Measurements from ENCODE around the gene HTR5A. TPM values are rescaled to one million over a fixed set of nuclear protein-coding genes. Genes with fewer than 3 reads are reported as not detected.

Gene HTR5A
- total RNA-seq, 1 donor from 2014 or later = not detected

DNA sequence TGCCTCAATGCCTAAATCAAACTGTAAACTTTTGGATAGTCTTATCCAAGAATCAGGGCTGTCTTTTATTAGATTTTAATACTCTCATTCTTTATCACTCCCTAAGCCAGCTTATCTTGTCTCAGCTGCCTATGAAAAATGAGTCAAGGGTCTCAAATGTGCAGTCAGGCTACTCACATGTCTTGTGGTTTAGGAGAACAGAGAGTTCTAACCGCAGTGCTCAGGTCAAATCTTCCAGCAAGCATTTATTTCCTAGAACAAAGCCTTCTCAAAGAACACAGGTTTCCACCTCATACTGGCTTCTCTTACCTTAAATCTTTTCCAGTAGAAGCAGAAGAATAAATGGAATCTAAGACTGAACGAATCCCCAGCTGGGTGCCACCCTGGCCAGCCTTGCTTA lies 23.5 kb downstream of the HTR5A start:
- no peaks in the 10 kb centered on the region for H3K36me3 ChIP-seq (ENCODE audit: control insufficient read depth, insufficient read depth, low read length)
- no peaks in the 10 kb centered on the region for H3K27me3 ChIP-seq (ENCODE audit: control insufficient read depth, insufficient read depth, low read length)
- TF ChIP-seq, protein P1, sequence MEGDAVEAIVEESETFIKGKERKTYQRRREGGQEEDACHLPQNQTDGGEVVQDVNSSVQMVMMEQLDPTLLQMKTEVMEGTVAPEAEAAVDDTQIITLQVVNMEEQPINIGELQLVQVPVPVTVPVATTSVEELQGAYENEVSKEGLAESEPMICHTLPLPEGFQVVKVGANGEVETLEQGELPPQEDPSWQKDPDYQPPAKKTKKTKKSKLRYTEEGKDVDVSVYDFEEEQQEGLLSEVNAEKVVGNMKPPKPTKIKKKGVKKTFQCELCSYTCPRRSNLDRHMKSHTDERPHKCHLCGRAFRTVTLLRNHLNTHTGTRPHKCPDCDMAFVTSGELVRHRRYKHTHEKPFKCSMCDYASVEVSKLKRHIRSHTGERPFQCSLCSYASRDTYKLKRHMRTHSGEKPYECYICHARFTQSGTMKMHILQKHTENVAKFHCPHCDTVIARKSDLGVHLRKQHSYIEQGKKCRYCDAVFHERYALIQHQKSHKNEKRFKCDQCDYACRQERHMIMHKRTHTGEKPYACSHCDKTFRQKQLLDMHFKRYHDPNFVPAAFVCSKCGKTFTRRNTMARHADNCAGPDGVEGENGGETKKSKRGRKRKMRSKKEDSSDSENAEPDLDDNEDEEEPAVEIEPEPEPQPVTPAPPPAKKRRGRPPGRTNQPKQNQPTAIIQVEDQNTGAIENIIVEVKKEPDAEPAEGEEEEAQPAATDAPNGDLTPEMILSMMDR (IDR thresholded peaks at IDR 0.05; ENCODE audit: insufficient read depth, low read length, poor library complexity, severe bottlenecking) = no peak
- no peak overlapping the region for H3K4me3 ChIP-seq (ENCODE audit: low read depth, low read length)
- no peak for DNase-seq (ENCODE audit: low read depth)

DNA sequence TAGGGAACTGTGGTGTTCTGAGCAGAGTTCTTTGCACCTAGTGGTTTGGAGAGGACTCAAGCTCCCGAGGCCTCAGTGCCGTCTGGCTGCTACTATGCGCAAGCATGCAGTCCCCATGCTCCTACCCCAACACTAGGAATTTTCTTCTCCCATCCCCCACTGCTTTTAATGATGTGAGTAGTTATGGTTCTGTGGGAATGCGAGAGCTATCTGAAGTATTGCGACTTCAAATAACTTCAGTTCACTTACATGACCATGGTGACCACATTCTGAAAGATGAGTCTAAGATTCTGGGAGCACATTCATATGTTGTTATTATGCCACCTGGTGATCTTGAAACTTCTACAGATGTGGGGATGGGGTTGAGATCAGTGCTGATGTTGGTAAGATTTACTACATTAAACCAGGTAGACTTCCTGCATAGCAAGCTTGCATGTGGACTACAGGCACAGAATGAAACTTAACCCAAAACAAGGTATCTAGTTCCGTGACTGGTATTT lies 24.6 kb downstream of the HTR5A start:
- H3K27me3 ChIP-seq (ENCODE audit: control insufficient read depth, insufficient read depth, low read length) = no peaks in the 10 kb centered on the region
- TF ChIP-seq, protein P1 (IDR thresholded peaks at IDR 0.05; ENCODE audit: insufficient read depth, low read length, poor library complexity, severe bottlenecking) = no peak
- no peaks in the 10 kb centered on the region for H3K36me3 ChIP-seq (ENCODE audit: control insufficient read depth, insufficient read depth, low read length)
- no peak overlapping the region for H3K4me3 ChIP-seq (ENCODE audit: low read depth, low read length)
- DNase-seq (ENCODE audit: low read depth) = no peak

- no peaks in the 10 kb centered on the region for H3K36me3 ChIP-seq (ENCODE audit: control insufficient read depth, insufficient read depth, low read length)
- no peak for DNase-seq (ENCODE audit: low read depth)
- TF ChIP-seq, protein P1 (IDR thresholded peaks at IDR 0.05; ENCODE audit: insufficient read depth, low read length, poor library complexity, severe bottlenecking) = no peak
- H3K4me3 ChIP-seq (ENCODE audit: low read depth, low read length) = no peak overlapping the region
- H3K27me3 ChIP-seq (ENCODE audit: control insufficient read depth, insufficient read depth, low read length) = no peaks in the 10 kb centered on the region
Observed at GRCh38 chr7:155097338-155097737, 27.2 kb downstream of the HTR5A start.

- Histone ChIP-seq H3K36me3 (ENCODE audit: control insufficient read depth, insufficient read depth, low read length) (no peaks in the 10 kb centered on the region), H3K27me3 (ENCODE audit: control insufficient read depth, insufficient read depth, low read length) (no peaks in the 10 kb centered on the region), H3K4me3 (ENCODE audit: low read depth, low read length) (no peak overlapping the region)
- no peak for DNase-seq (ENCODE audit: low read depth)
- TF ChIP-seq, protein P1 (IDR thresholded peaks at IDR 0.05; ENCODE audit: insufficient read depth, low read length, poor library complexity, severe bottlenecking) = no peak
Observed at GRCh38 chr7:155103839-155104238, 33.7 kb downstream of the HTR5A start.

- TF ChIP-seq, protein P1 (IDR thresholded peaks at IDR 0.05; ENCODE audit: insufficient read depth, low read length, poor library complexity, severe bottlenecking) = no peak
- Histone ChIP-seq H3K27me3 (ENCODE audit: control insufficient read depth, insufficient read depth, low read length) (no peaks in the 10 kb centered on the region), H3K36me3 (ENCODE audit: control insufficient read depth, insufficient read depth, low read length) (no peaks in the 10 kb centered on the region), H3K4me3 (ENCODE audit: low read depth, low read length) (no peak overlapping the region)
- DNase-seq (ENCODE audit: low read depth) = no peak
Observed at GRCh38 chr7:155104913-155105312, 34.8 kb downstream of the HTR5A start.

DNA sequence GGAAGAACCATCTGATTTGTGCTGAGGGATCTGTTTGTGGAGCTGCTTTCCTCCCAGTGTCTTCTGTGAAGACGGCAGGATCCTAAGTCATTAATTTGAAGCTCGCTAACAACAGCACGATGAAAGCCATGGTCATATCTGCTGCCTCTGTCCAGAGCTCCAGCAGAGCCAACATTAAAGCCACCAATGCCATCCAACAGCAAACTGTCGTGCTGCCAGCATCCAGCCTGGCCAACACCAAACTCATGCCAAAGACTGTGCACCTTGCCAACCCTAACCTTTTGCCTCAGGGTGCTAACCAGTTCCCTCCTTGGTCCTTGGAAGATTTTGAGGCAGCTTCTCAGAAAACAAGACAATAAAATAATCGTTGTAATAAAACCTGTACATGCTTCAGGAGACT lies 36.2 kb downstream of the HTR5A start:
- Histone ChIP-seq H3K4me3 (ENCODE audit: low read depth, low read length) (no peak overlapping the region), H3K27me3 (ENCODE audit: control insufficient read depth, insufficient read depth, low read length) (no peaks in the 10 kb centered on the region), H3K36me3 (ENCODE audit: control insufficient read depth, insufficient read depth, low read length) (no peaks in the 10 kb centered on the region)
- TF ChIP-seq, protein P1 (IDR thresholded peaks at IDR 0.05; ENCODE audit: insufficient read depth, low read length, poor library complexity, severe bottlenecking) = no peak
- no peak for DNase-seq (ENCODE audit: low read depth)

Measured in kidney epithelial cell (primary cell).